Lung microvascular endothelial cell (primary cell): ENCODE data around the gene DGKI. TPM values are rescaled to one million over a fixed set of nuclear protein-coding genes. Genes with fewer than 3 reads are reported as not detected.

ENCODE experiments used
- DNase-seq, 2 donors: peaks; one replicate each; pipeline versions ENCODE4 v3.0.0 to v3.0.0-alpha.2; 2010; ENCODE audit warnings: low read depth in 2 of 2
- total RNA-seq: library from RNA; depleted of rRNA; stranded (reverse); fragments of >200 nt; gene quantifications from 2 replicates; pipeline ENCODE4 v1.2.1, GENCODE V29; 2014

Gene DGKI
- total RNA-seq, 1 donor from 2014 or later, result 2.6 TPM

DNA sequence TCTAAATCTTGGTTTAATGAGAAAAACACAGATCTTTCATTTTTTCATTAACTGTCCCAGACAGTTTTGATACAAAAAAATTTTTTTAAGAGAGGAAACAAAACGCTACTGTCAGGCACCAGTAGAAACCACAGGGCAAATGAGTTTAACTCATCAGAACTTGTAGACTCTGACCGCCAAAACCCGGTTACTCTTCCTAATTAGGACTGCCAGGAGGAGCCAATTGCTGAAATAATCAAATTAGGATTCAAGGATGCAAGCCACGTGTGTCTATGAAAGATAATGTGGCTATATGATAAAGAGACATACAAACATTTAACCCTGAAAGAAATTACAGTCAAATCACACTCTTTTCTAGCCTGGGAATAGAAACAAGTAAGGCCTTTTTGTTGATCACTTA, 154.4 kb downstream of the DGKI start:
- DNase-seq, result no peak

DNA sequence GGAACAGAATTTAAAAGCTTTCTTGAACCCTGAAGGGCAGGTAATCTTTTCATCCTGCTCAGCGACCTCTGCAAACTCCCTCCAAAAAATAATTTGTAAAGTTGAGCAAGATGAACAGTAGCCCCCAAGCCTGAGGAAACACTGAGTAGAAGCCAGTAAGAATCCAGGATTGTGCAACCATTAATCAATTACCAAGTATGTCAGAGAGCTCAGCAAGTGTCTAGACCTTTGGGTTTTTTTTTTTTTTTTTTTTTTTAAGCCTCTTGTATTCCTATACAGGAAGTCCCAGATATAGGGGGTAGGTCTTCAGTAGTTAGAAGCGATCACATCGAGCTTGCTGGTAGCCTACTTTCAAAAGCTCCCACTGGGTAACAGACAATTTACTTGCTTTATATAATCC, 155.2 kb downstream of the DGKI start:
- DNase-seq, result no peak

DNA sequence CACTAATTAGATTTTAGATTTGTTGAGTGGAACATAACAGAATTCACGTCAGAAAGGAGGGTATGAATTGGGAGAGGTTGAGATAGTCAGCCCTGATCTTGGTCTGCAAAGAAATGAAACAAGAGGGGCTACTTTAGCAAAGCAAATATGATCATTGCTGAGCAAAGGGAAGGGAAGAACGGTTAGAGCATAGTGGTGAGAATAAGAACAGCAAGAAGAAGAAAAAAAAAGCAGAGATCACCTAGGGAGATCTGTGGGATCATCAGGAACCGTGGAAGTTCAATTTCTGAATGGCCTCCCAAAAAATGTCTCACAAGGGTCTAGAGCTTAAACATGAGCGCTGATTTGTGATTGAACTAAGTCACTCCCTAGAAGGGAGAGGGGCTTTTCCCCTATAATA, 156.1 kb downstream of the DGKI start:
- DNase-seq, result no peak

DNA sequence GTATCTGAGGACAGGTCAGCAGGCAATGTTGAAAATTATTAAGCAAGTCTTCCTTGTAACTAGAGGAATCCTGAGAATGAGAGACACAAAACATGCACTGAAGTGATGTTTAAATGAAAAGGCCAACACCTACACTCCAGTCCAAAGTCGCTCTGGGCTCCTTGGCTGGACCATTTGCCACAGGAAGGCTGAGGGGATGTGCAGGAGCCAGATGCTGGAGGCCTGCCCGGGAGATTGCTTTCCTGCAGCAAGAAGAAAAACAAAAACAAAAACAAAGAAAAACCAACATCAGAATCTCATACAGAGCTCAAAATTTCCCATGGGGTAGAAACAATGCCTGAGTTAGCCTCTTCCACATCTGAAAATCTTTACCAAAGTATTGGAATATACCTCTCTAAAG, 157.0 kb downstream of the DGKI start:
- DNase-seq, result peak in 1 of 2 donors; percentile 16

DNA sequence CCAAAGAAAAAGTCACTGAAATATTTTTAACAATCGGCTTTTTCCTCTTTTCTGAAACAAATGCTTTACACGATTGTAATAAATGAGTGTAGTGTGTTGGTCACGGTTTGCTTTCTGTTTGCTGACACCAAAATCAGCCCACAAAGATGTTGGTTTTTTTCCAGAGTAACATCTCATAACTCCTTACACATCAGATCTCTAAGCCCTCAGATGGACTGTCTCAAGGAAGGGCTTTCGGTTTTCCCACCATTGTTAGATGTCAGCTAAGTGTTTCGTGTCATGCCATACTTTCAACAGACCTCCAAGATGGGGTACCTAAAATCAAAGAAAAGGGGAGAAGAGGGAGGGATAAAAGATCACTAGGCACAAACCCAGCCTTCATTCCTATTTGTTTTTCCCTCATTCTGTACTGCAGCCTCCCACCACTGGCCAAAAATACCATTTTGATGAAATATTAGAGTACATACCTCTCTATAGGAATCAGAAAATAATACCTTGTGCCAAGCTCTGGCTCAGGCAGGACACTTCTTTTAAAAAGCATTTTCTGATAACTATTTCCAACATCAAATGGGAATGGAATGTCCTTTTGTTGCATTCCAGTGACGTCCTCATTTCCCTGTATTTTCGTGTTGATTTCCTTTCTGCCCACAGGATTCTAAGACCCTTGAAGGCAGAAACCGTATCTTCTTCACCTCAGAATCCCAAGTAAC, 159.1 kb downstream of the DGKI start:
- peak; percentile 76 to 93 for DNase-seq

DNA sequence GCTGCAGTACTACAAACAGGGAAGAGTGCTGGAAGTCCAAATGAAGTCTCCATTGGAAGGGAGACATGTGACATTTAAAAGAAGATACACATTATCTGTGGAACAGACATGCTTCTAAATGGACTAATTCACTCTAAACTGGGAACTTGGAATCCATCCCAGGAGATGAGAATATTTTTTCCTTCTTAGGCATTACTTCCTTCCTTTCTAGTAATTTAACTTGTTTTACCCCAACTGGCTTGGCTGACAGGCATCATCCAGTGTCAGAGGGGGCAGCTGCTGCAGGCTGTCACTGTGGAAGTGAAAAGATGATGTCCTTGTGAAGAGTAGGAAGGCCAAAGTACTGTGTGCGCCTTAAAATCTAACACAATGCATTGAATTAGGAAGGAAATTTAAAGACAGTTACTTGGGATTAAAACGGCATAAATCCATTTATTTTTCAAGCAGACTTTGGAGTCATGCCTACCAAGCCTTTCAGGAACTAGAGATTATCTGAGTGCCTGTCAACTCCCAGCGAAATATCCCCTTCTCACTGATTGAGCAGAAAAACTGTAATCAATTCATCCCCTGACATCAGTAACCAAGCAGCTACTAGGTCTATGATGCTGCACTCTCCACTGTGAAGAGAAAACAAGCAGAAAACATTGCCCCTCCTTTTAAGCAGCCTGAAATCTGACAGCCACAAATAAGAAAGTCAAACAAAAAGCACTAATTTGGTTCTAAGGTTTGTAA, 161.2 kb downstream of the DGKI start:
- DNase-seq, result peak; percentile 17 to 80

DNA sequence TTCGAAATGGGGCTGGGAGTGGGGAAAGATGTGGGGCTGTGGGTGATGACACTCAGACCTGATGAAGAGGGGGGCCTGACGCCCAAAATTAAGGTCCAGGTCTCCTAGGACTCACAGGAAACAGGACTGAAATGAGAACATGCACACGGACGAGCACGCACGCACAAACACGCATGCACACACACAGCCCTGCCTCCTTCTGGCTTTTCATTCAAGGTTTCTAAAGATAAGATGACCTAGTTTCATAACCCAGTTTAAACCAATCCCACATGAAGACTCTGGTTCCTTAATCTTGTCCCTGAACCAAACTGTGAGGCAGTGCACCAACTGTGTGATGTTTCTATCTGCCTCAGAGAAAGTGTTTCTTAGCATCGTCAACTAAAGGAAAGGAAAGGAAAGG, 162.0 kb downstream of the DGKI start:
- no peak for DNase-seq

DNA sequence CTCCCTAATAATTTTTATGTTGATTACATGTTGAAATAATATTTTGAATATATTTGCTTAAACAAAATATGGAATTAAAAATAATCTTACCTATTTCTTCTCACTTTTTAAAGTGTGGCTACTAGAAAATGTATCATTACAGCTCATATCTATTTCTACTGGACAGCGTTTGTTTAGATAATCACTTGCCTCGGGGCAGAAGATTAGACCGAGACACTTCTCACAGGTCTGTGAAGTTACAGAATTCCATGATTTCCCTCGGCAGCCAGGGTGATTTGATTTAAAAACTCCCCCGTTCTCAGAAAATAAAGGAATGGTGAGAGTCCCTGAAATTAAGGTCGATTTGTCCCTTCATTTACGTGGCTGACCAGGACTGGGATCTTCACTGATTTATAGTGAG, 162.5 kb downstream of the DGKI start:
- DNase-seq, result no peak

DNA sequence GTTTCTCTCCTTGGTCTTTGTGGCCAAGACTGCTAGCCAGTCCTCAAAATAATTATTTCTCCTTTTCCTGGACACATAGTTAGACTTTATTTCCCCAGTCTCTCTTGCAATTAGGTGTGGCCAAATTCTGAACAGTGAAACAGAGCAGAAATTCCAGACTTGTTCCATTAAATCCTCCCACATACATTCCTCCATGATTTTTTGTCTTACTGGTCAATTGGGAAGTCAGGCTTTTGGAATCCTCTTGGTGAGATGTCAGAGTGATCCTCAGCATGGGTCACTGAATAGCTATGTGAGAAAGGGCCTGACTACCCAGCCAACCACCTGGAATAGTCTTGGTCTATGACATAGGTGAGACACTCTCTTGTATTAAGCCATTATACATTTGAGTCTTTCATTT, 164.2 kb downstream of the DGKI start:
- no peak for DNase-seq

DNA sequence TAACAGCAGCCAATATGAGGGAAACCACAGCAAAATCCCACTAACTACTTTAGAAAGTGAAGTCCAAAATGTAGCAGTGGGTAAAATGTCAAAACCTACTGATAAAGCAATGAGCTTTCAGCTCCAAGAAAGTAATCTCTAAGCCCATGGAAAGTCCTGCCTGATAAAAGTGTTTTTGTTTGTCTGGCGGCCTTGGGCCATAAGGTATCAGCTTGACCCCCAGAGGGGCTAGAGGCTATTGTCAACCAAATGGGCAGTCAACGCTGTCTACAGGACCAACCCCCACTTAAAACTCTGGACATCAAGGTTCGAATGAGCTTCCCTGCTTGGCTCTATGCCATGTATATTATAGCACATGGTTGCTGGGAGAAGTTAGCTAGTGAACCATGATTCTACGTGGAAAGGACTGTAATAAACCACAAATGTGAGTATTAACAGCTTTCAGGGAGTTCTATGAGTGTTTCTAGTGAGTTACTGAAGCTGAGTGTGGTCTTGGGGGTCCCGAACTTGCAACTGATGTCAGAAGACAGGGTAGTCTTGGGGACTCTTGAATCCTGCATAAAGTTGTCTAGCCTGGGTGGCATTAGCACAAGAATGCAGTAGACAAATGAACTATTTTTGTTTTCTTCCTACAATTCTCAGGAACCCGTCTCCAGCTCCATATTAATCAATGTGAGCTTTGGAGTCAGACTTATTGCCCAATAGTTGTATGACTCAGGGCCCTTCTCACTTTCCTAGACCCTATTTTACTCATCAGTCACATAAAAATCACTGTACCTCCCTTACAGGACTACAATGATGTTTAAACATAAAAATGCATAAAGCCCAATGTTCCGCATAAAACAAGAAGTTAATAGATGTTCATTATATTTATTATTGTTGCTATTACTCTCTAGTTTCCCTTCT, 164.9 kb downstream of the DGKI start:
- peak in 1 of 2 donors; percentile 36 for DNase-seq

DNA sequence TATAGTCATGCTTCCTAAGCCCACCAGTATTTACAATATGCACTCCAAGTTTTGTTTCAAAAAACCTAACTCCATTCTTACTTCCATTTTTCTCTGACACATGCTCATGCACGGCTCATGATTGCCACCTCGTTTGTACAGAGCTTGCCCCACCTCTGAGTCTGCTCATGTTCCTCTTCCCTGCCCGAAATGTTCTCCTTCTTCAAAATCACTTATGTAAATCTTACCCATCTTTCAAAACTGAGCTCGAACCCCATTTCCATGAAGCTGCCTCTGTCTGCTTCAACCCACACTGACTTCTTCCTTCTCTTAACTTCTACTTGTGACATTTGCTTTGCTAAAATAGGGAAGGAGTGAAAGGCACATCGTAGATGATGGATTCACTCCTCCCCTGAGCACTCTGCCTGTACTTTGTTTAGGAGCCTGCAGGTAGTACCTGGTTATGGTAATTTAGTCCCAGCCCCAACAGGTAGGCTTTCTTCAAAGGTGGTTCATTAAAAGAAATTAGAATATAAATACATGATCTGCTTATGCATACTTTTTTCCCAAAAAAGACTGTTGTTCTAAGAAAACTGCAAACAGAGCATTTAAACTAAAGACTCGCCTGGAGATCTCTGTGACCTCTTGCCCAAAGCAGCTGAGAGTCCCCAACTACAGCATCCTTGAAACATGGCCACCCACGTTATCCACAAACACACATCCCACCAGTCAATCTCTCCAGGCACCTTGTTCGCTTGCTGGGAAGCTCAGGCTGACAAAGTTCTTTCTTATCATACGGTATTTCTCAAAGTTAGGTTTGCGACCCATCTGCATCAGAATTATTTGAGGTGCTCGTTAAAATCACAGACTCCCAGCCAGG, 172.0 kb downstream of the DGKI start:
- DNase-seq, result no peak

DNA sequence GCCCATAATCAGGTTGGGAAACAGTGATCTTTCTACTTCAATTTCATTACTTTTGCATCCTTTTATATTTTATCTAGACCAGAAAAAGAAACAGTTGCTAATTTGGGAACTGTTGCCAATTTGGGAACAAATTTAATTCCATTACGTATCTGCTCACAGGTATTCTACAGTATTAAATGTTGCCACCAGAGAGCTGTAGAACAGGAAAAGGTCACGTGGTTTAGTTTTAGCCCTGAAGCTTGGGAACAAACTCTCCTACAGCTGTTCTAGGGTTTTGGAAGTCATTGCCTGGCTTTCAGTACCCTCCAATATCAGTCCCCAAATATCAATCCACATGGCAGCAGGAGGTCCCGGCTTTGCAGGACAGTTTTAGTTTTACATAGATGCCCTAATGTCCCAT, 172.7 kb downstream of the DGKI start:
- DNase-seq, result no peak

DNA sequence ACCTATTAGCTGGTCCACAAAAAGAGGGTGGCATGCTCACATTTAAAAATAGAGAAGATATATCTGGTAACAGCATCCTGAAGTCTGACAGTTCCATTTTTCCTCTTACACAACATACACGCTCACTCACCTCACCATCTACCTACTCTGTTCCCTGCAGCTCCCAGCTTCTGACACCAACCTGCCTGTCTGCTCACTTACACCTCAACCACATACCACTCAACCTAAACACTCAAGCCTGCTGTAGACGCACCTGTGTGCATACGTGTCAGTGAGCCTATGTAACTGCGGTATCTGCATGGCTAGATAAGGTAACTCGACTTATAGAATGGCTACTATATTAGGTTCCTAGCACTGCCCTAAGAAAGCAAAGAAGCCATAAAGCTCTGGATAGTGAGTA, 174.9 kb downstream of the DGKI start:
- no peak for DNase-seq

DNA sequence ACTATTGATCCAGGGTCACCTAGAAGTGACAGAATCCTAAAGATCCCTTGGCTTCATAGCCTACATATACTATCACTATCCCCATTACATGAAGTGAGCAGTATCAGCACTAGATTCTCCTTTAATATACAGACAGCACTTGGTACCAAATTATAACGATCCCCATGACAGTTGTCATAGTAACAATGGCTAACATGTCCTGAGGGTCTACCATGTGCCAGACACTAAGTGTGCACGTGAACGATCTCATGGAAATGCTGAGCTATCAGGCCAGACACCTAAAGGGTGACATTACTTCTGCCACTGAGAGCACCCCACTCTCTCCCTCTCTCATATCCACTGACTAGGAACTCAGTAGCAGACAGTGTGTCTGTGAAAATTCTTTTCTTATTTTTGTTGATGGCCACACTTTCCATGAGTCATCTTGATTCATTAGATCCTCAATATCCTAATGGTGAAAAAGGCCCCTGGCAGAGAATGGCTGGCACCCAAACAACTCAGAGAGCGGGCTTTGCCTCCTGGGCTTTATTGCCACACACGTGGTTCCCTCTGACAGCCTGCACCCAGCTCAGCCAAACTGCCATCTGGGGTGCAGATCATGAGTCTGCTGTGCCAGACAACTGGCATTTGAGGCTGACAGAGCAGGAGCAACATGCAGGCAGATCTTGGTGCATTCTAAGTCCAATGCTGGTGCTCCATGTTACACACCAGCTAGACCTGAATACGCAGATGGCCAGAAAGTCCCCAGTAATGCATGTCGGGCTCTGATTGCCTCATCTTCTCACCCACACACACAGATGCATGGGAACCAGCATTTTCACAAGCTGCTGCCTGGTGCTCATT, 176.3 kb downstream of the DGKI start:
- peak in 1 of 2 donors; percentile 11 for DNase-seq

DNA sequence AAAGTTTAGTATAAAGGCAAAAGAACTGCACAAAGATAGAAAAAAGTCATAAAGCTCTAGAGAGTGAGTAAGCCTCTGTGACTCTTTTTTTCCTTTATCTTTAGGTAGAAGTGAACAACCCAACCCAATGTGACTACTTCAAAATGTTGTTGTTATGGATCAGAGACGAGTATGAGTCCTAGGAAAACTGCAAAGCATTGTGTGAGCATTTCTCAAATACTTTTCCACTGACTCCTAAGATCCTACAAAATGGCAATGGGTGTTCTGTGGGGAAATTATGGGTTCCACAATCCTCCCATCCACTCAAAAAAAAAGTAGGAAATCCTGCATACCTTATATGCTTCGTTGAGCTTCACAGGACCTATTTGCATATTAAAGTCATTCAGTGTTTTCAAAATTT, 177.1 kb downstream of the DGKI start:
- no peak for DNase-seq

DNA sequence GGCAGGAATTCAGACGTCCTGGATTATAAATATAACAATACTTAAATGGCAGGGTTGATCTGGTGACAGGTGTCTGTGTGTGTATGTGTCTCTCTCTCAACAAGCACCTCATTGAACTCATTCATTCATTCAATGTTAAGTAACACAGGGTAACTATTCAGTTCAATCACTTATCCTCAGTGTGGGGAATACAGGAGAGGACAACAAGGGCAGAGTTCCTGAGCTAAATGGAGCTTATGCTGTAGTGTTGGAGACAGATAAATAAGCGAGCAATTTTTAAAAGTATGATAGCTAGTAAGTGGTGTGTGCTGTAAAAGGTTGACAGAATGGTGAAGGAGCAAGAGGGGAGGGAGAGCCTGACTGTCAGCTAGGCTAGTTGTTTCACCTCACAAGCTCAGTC, 178.4 kb downstream of the DGKI start:
- DNase-seq, result no peak

DNA sequence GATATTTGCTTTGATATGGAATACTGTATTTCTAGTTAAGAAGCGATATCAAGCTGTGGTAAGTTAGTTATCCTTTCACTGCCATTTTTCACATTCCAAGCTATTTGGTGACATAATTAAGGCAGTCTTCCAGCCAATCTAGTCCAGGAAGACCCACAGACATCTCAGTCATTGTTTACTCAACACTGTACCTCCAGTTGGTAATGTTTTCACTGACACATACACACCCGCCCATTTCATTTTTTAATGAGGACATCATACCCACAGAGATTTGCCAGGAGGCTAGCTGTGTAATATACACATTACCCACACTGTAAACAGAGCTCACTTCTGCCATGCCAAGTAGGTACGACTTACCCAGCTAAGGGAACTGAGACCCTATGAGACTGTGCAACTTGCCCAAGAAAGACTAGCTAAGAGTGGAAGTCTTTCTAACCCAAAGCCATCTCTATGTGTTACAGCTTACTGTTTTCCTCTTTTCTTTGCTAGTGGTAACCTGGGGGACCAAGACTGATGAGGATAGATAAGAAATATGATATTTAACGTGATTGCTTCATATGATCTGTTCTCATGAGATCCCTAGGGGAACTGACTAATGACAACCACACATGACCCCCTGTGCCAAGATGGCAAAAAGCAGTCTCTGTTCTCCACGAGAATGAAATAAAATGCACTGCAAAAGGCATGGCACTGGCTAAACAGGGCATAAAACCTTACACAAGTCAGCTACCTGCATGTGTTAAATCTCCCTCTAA, 179.0 kb downstream of the DGKI start:
- peak in 1 of 2 donors; percentile 46 for DNase-seq

DNA sequence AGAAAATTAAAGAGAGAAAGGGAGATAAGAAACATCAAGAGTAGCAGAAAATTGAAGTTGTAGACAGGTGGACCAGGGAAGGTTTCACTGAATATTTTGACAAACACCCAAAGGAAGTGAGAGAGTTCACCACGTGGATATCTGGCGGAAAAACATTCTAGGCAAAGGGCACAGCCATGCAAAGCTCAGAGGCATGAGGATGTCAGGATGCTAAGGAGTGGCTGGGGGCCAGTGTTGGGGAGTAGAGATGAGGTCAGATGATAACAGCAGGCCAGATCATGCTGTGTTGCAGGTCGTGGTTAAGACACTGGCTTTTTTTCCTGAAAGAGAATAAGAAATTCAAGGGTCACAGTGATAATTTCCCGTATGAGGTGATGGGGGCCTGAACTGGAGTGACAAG, 181.9 kb downstream of the DGKI start:
- DNase-seq, result peak in 1 of 2 donors; percentile 59

DNA sequence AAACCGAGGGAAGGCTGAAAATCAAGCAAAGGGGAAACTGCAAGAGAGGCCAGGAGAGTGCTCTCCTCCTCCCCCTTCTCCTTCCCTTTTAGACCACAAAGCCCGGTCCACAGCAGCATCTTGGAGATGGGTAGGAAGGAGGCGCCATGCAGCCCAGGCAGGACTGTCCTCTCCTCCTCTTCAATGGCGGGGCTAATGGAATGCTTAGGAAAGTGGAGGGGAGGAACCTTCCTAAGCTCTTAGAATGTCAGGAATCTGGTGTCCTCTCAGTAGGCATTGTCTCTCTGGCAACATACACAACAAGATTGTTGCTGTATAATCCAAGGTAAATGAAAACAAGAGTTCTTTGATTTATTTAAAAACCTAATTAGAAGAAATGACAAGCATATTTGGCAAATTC, 185.1 kb downstream of the DGKI start:
- DNase-seq, result no peak
